Epithelial cell of proximal tubule (primary cell): ENCODE measurements around the gene RABGAP1. TPM values are rescaled to one million over a fixed set of nuclear protein-coding genes. Genes with fewer than 3 reads are reported as not detected.

Experiments
- DNase-seq: peaks from one replicate; pipeline ENCODE4 v3.0.0-alpha.2; 2011; ENCODE audit warnings: low read depth
- H3K4me3 ChIP-seq: 2 replicates; pipeline ENCODE4 v1.5.1; 2011; ENCODE audit warnings: low read depth, mild to moderate bottlenecking, low read length
- CTCF ChIP-seq: conservative IDR thresholded peaks from 2 replicates; pipeline ENCODE4 v1.5.1; 2012; ENCODE audit warnings: low read depth, mild to moderate bottlenecking, low read length
- total RNA-seq: library from RNA; depleted of rRNA; stranded (reverse); fragments of >200 nt; gene quantifications from 2 replicates; pipeline ENCODE4 v1.2.3, GENCODE V29; 2015

Gene RABGAP1
- total RNA-seq, 1 donor from 2014 or later = 13.1 TPM

GRCh38 chr9:123003466-123003865 is 62.6 kb downstream of the RABGAP1 start:
- DNase-seq = no peak
- TF ChIP-seq CTCF = no peak
- H3K4me3 ChIP-seq = no peak overlapping the region

- TF ChIP-seq CTCF = no peak
- DNase-seq = no peak
These were observed 65.1 kb downstream of the RABGAP1 start for GRCh38 chr9:123005964-123006363.

GRCh38 chr9:123007269-123007668 is 66.4 kb downstream of the RABGAP1 start:
- TF ChIP-seq CTCF = no peak
- H3K4me3 ChIP-seq = no peak overlapping the region
- DNase-seq = no peak

More at GRCh38 chr9:123005964-123006363, 65.1 kb downstream of the RABGAP1 start:
- H3K4me3 ChIP-seq = no peak overlapping the region

- no peak for DNase-seq
- no peak for TF ChIP-seq CTCF
- no peak overlapping the region for H3K4me3 ChIP-seq
These were observed 68.1 kb downstream of the RABGAP1 start for GRCh38 chr9:123008909-123009308.

GRCh38 chr9:123011380-123011779 is 70.6 kb downstream of the RABGAP1 start:
- DNase-seq = no peak
- no peak overlapping the region for H3K4me3 ChIP-seq
- TF ChIP-seq CTCF = no peak

GRCh38 chr9:123011878-123012528 is 71.2 kb downstream of the RABGAP1 start:
- DNase-seq = no peak
- no peak for TF ChIP-seq CTCF
- H3K4me3 ChIP-seq = no peak overlapping the region

- H3K4me3 ChIP-seq = no peak overlapping the region
- no peak for TF ChIP-seq CTCF
- DNase-seq = no peak
These were observed 75.8 kb downstream of the RABGAP1 start for GRCh38 chr9:123016631-123017030.
